Right ventricle myocardium inferior (tissue), 1 donor: ENCODE results near the gene CD209. TPM values are rescaled to one million over a fixed set of nuclear protein-coding genes. Genes with fewer than 3 reads are reported as not detected.

Experiments
- ATAC-seq: fragments of 200-7000 bp; cut with Tn5 transposase; one replicate; pipeline ENCODE4 v1.9.1; 2020; ENCODE audit warnings: mild to moderate bottlenecking, moderate library complexity
- DNase-seq: peaks from one replicate; pipeline ENCODE4 v3.0.0; 2021; ENCODE audit errors: missing footprints
- intact Hi-C: fragments of 100-400 bp; cut with DNase I; formaldehyde crosslinking; loops from one replicate; pipeline ENCODE4 v1.11.0; 2022
- total RNA-seq: library from RNA; stranded (reverse); fragmentation: NEBNext Ultra II Directional; extraction: Animal tissue kit (Norgen Biotek cat#: 25700); gene quantifications from one replicate; pipeline ENCODE4 v1.2.1, GENCODE V29; 2021
- donor health status: DM: no; HTN: yes; CAD: no; lungs with severe emphysema.

The CD209 gene
- total RNA-seq, 1 donor from 2014 or later, result 15.6 TPM

GRCh38 chr19:7697721-7698287, 49.5 kb downstream of the CD209 start:
- no peak for ATAC-seq
- intact Hi-C loops, result no loop called here
- no peak for DNase-seq

- ATAC-seq, result no peak
- intact Hi-C loops, result no loop called here
Observed at GRCh38 chr19:7694499-7694898, 52.8 kb downstream of the CD209 start.

GRCh38 chr19:7692417-7693088, 54.8 kb downstream of the CD209 start:
- intact Hi-C loops, result no loop called here
- no peak for DNase-seq

More at GRCh38 chr19:7694499-7694898, 52.8 kb downstream of the CD209 start:
- DNase-seq, result no peak

GRCh38 chr19:7691497-7691896, 55.8 kb downstream of the CD209 start:
- intact Hi-C loops, result no loop called here
- ATAC-seq (no peak), DNase-seq (no peak)

More at GRCh38 chr19:7692417-7693088, 54.8 kb downstream of the CD209 start:
- ATAC-seq, result no peak

- no peak for ATAC-seq
- intact Hi-C loops, result no loop called here
Observed at GRCh38 chr19:7690779-7691258, 56.5 kb downstream of the CD209 start.

More at GRCh38 chr19:7690779-7691258, 56.5 kb downstream of the CD209 start:
- DNase-seq, result no peak

Other genes with a start within 250 kb of the CD209 start
- 89.6 TPM for gene ZNF358, start 231.4 kb downstream of the CD209 start, total RNA-seq
- gene MCOLN1, start 224.9 kb downstream of the CD209 start, total RNA-seq, result 19.5 TPM
- gene PNPLA6, start 211.8 kb downstream of the CD209 start, total RNA-seq, result 50.6 TPM
- 1.9 TPM for gene CAMSAP3, start 151.7 kb downstream of the CD209 start, total RNA-seq
- gene XAB2, start 118.0 kb downstream of the CD209 start, total RNA-seq, result 25.3 TPM
- gene PET100, start 117.7 kb downstream of the CD209 start, total RNA-seq, result 205 TPM
- gene PCP2, start 113.8 kb downstream of the CD209 start, total RNA-seq, result 6.6 TPM
- 8.4 TPM for gene STXBP2, start 110.4 kb downstream of the CD209 start, total RNA-seq
- gene RETN, start 78.5 kb downstream of the CD209 start, total RNA-seq, result 1.2 TPM
- gene MCEMP1, start 70.4 kb downstream of the CD209 start, total RNA-seq, result 1.1 TPM
- gene TRAPPC5, start 66.7 kb downstream of the CD209 start, total RNA-seq, result 139 TPM
- gene FCER2, start 45.4 kb downstream of the CD209 start, total RNA-seq, result 0.30 TPM
- gene CLEC4G, start 15.4 kb downstream of the CD209 start, total RNA-seq, result 2.2 TPM
- not detected for gene CLEC4M, start 15.7 kb upstream of the CD209 start, total RNA-seq
- gene EVI5L, start 82.7 kb upstream of the CD209 start, total RNA-seq, result 21.5 TPM
- gene PRR36, start 126.9 kb upstream of the CD209 start, total RNA-seq, result not detected
- 2.5 TPM for gene LRRC8E, start 141.0 kb upstream of the CD209 start, total RNA-seq
- gene MAP2K7, start 156.3 kb upstream of the CD209 start, total RNA-seq, result 28.0 TPM
- 7.2 TPM for gene TGFBR3L, start 167.3 kb upstream of the CD209 start, total RNA-seq
- gene SNAPC2, start 172.8 kb upstream of the CD209 start, total RNA-seq, result 10.3 TPM
- 0.19 TPM for gene CTXN1, start 178.6 kb upstream of the CD209 start, total RNA-seq
- 111 TPM for gene TIMM44, start 196.1 kb upstream of the CD209 start, total RNA-seq